T-helper 2 cell treated with Interferon-gamma antibody and Interleukin-4, amounts not matched to agents 5 μg/mL and 100 μg/mL, for 36 hours (primary cell): Measurements from ENCODE around the gene SLC2A9.

Experiments used
- DNase-seq: peaks from one replicate; pipeline ENCODE4 v3.0.0; 2021; ENCODE audit warnings: low spot score
- H3K27ac Mint-ChIP-seq: one replicate; pipeline ENCODE4 v1.8.0; 2021; ENCODE audit warnings: mild to moderate bottlenecking, mixed read lengths
- H3K27me3 Mint-ChIP-seq: one replicate; pipeline ENCODE4 v1.8.0; 2021; ENCODE audit warnings: low read depth, mixed read lengths
- H3K36me3 Mint-ChIP-seq: one replicate; pipeline ENCODE4 v1.8.0; 2021; ENCODE audit warnings: low read depth, mixed read lengths
- H3K4me1 Mint-ChIP-seq: one replicate; pipeline ENCODE4 v1.8.0; 2021; ENCODE audit warnings: low read depth, mixed read lengths
- H3K4me3 Mint-ChIP-seq: one replicate; pipeline ENCODE4 v1.8.0; 2022; ENCODE audit warnings: mild to moderate bottlenecking, moderate library complexity, mixed read lengths
- H3K9me3 Mint-ChIP-seq: one replicate; pipeline ENCODE4 v1.8.0; 2021; ENCODE audit warnings: mixed read lengths

SLC2A9 gene

GRCh38 chr4:10033191-10033881 is 12.0 kb upstream of the SLC2A9 start:
- Mint-ChIP-seq H3K4me1 (peaks cover 14% of the 10 kb centered on the region), H3K27ac (no peak overlapping the region), H3K4me3 (no peak overlapping the region), H3K36me3 (no peaks in the 10 kb centered on the region), H3K9me3 (no peaks in the 10 kb centered on the region), H3K27me3 (peaks cover 11% of the 10 kb centered on the region)
- no peak for DNase-seq

- H3K36me3 Mint-ChIP-seq = no peaks in the 10 kb centered on the region
- peaks cover 14% of the 10 kb centered on the region for H3K4me1 Mint-ChIP-seq
- H3K27ac Mint-ChIP-seq = no peak overlapping the region
- no peak for DNase-seq
- peaks cover 14% of the 10 kb centered on the region for H3K27me3 Mint-ChIP-seq
- H3K9me3 Mint-ChIP-seq = no peaks in the 10 kb centered on the region
- H3K4me3 Mint-ChIP-seq = no peak overlapping the region
Observed at GRCh38 chr4:10032625-10033024, 11.3 kb upstream of the SLC2A9 start.

GRCh38 chr4:10031668-10032590 is 10.6 kb upstream of the SLC2A9 start:
- no peak for DNase-seq
- no peak overlapping the region for H3K27ac Mint-ChIP-seq
- H3K27me3 Mint-ChIP-seq = peaks cover 14% of the 10 kb centered on the region
- H3K4me1 Mint-ChIP-seq = peaks cover 14% of the 10 kb centered on the region
- no peak overlapping the region for H3K4me3 Mint-ChIP-seq
- no peaks in the 10 kb centered on the region for H3K9me3 Mint-ChIP-seq
- no peaks in the 10 kb centered on the region for H3K36me3 Mint-ChIP-seq

DNA sequence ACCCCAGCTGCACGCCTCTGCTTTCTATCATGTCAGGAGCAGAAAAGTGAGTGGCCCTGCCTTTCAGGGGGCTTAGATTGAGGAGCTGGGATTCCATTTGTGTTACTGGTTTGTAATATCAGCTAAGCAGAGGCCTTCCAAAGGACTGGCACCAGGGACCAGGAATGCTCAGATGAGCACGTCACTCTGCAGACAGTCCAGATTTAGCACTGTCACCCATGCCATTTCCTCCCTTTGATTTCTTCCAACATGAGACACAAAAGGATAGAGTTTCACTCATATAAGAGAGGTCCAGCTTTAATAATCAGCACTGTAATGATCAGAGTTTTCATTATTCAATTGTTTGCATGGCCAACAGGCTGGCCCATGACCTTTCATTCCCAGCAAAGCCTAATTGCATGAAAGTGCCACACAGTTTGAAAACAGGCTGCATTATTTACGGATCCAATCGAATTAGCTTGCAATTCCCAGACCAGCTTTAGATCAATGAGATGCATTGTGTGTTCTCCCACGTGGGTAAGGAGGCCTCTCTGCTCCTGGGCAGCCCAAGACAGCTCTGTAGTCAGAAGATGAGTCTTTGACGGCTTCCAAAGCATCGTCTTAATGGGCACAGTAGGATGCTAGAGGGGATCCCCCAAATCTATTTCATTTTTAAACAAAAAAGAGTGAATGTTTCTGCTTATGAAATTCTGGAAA is 9.8 kb upstream of the SLC2A9 start:
- Mint-ChIP-seq H3K27ac (no peak overlapping the region), H3K36me3 (no peaks in the 10 kb centered on the region)
- DNase-seq = no peak

GRCh38 chr4:10029403-10029802 is 8.1 kb upstream of the SLC2A9 start:
- no peak for DNase-seq
- Mint-ChIP-seq H3K9me3 (no peaks in the 10 kb centered on the region), H3K36me3 (no peaks in the 10 kb centered on the region), H3K4me1 (peaks cover 14% of the 10 kb centered on the region), H3K4me3 (no peak overlapping the region), H3K27me3 (peaks cover 16% of the 10 kb centered on the region), H3K27ac (no peak overlapping the region)

More for the DNA sequence above, 9.8 kb upstream of the SLC2A9 start:
- Mint-ChIP-seq H3K4me1 (peaks cover 14% of the 10 kb centered on the region), H3K4me3 (no peak overlapping the region), H3K9me3 (no peaks in the 10 kb centered on the region), H3K27me3 (peaks cover 15% of the 10 kb centered on the region)

DNA sequence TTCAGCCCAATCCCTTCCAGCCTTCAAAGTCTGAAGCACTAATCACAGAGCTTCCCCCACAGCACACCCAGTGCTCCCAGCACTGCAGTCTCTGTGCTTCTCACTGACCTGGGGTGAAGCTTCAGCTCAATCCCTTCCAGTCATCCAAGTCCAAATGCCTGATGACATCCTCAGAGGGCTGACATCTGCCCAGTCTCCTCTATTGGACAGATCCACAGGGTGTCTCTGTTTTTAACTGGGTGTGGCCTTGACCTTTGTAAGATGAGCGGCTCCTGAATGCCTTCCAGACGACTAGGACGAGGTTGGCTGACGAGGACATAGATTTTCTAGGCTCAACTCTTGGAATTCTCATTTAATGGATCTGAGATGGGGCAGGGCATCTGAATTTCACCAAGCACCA is 7.6 kb upstream of the SLC2A9 start:
- H3K27ac Mint-ChIP-seq = no peak overlapping the region
- peaks cover 13% of the 10 kb centered on the region for H3K4me1 Mint-ChIP-seq
- peaks cover 16% of the 10 kb centered on the region for H3K27me3 Mint-ChIP-seq
- no peaks in the 10 kb centered on the region for H3K9me3 Mint-ChIP-seq
- no peak overlapping the region for H3K4me3 Mint-ChIP-seq
- H3K36me3 Mint-ChIP-seq = no peaks in the 10 kb centered on the region
- DNase-seq = no peak

DNA sequence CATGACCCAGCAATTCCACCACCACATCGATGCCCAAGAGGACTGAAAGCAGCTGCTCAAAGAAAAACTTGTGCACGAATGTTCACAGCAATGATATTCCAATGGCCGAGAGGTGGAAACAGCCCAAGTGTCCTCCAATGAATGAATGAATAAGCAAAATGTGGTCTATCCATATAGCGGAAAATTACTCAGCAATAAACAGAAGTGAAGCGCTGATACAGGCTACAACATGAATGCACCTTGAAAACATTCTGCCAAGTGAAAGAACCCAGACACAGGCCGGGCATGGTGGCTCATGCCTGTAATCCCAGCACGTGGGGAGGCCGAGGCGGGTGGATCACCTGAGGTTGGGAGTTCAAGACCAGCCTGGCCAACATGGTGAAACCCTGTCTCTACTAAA is 5.2 kb upstream of the SLC2A9 start:
- peaks cover under 1% of the 10 kb centered on the region for H3K4me1 Mint-ChIP-seq
- no peak for DNase-seq
- peaks cover 11% of the 10 kb centered on the region for H3K27me3 Mint-ChIP-seq
- H3K4me3 Mint-ChIP-seq = no peak overlapping the region
- H3K36me3 Mint-ChIP-seq = no peaks in the 10 kb centered on the region
- H3K27ac Mint-ChIP-seq = no peak overlapping the region
- no peaks in the 10 kb centered on the region for H3K9me3 Mint-ChIP-seq

GRCh38 chr4:10025230-10025806 is 4.0 kb upstream of the SLC2A9 start:
- H3K4me3 Mint-ChIP-seq = no peak overlapping the region
- no peak overlapping the region for H3K27ac Mint-ChIP-seq
- H3K9me3 Mint-ChIP-seq = no peaks in the 10 kb centered on the region
- H3K4me1 Mint-ChIP-seq = peaks cover 2% of the 10 kb centered on the region
- no peaks in the 10 kb centered on the region for H3K36me3 Mint-ChIP-seq
- DNase-seq = no peak
- peaks cover 6% of the 10 kb centered on the region for H3K27me3 Mint-ChIP-seq

GRCh38 chr4:10024303-10024702 is 3.0 kb upstream of the SLC2A9 start:
- Mint-ChIP-seq H3K36me3 (no peaks in the 10 kb centered on the region), H3K27me3 (peaks cover 6% of the 10 kb centered on the region), H3K27ac (no peak overlapping the region), H3K9me3 (no peaks in the 10 kb centered on the region), H3K4me1 (peaks cover 2% of the 10 kb centered on the region), H3K4me3 (no peak overlapping the region)
- DNase-seq = no peak

DNA sequence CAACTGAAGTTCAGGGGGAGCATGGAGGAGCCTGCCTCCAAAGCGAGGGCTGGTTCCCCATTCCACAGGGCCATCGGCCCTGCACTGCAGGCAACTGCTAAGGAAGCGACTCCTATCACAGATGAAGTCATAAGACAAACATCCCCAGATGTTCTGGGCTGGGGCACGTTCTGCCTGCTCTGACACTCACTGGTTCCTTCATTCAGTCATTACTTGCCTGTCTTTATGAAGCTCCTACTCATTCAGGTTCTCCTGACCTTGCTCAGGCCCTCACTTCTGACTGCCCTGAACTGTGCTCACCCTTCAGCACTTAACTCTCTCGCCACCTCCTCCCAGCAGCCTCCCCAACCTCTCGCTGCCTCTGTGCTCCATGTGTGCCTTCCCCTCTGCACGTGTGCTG is 2.5 kb upstream of the SLC2A9 start:
- Mint-ChIP-seq H3K36me3 (no peaks in the 10 kb centered on the region), H3K9me3 (no peaks in the 10 kb centered on the region), H3K27ac (no peak overlapping the region), H3K4me3 (no peak overlapping the region), H3K27me3 (peaks cover 6% of the 10 kb centered on the region), H3K4me1 (peaks cover 2% of the 10 kb centered on the region)
- no peak for DNase-seq

- H3K4me1 Mint-ChIP-seq = peaks cover 4% of the 10 kb centered on the region
- DNase-seq = no peak
- no peaks in the 10 kb centered on the region for H3K9me3 Mint-ChIP-seq
- H3K27me3 Mint-ChIP-seq = peaks cover 5% of the 10 kb centered on the region
- H3K4me3 Mint-ChIP-seq = no peak overlapping the region
- H3K36me3 Mint-ChIP-seq = no peaks in the 10 kb centered on the region
- H3K27ac Mint-ChIP-seq = no peak overlapping the region
Observed at GRCh38 chr4:10023050-10023419, 1.7 kb upstream of the SLC2A9 start.

- no peak for DNase-seq
- H3K27me3 Mint-ChIP-seq = peaks cover 3% of the 10 kb centered on the region
- no peaks in the 10 kb centered on the region for H3K36me3 Mint-ChIP-seq
- no peak overlapping the region for H3K27ac Mint-ChIP-seq
- peaks cover 6% of the 10 kb centered on the region for H3K4me1 Mint-ChIP-seq
- H3K9me3 Mint-ChIP-seq = no peaks in the 10 kb centered on the region
- no peak overlapping the region for H3K4me3 Mint-ChIP-seq
Observed at GRCh38 chr4:10022346-10023049, 1.2 kb upstream of the SLC2A9 start.

DNA sequence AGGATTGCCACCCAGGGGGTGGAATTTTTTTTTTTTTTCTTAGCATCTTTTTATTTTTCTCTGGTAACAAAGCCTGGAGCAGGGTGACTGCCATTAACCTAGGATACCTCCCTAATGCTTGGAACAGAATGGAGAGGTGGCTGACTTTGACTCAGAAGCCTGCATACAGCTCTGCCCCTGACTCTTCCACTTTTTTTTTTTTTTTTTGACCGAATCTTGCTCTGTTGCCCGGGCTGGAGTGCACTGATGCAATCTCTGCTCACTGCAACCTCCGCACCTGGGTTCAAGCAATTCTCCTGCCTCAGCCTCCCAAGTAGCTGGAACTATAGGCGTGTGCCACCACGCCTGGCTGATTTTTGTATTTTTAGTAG is 341 bp upstream of the SLC2A9 start:
- no peak overlapping the region for H3K27ac Mint-ChIP-seq
- H3K4me3 Mint-ChIP-seq = no peak overlapping the region
- peaks cover 3% of the 10 kb centered on the region for H3K27me3 Mint-ChIP-seq
- no peak for DNase-seq
- peaks cover 6% of the 10 kb centered on the region for H3K4me1 Mint-ChIP-seq
- H3K9me3 Mint-ChIP-seq = no peaks in the 10 kb centered on the region
- H3K36me3 Mint-ChIP-seq = no peaks in the 10 kb centered on the region
